ENCODE data around the gene ADCY3. TPM values are rescaled to one million over a fixed set of nuclear protein-coding genes. Genes with fewer than 3 reads are reported as not detected.
A peak's percentile ranks its signal among the peaks of the same experiment; 100 is the strongest.

Gene ADCY3
- total and polyA plus RNA-seq, 10 of the 15 experiments (the other 5 are each of a cell fraction or from before 2014, with no cell fraction given) = 2.8 to 102 (median 50.4) TPM

- TF ChIP-seq, protein P1, sequence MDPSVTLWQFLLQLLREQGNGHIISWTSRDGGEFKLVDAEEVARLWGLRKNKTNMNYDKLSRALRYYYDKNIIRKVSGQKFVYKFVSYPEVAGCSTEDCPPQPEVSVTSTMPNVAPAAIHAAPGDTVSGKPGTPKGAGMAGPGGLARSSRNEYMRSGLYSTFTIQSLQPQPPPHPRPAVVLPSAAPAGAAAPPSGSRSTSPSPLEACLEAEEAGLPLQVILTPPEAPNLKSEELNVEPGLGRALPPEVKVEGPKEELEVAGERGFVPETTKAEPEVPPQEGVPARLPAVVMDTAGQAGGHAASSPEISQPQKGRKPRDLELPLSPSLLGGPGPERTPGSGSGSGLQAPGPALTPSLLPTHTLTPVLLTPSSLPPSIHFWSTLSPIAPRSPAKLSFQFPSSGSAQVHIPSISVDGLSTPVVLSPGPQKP (IDR thresholded peaks at IDR 0.05; ENCODE audit: low read depth, low read length) = peak; percentile 46
- TF ChIP-seq NR2F1 (conservative IDR thresholded peaks at IDR 0.05) (no peak; the same call in 1 of the 2 replicates), RCOR1 (conservative IDR thresholded peaks at IDR 0.05; ENCODE audit: low read depth, low read length) (peak; percentile 94), MEF2B (IDR thresholded peaks at IDR 0.05; ENCODE audit: partially characterized antibody, poor library complexity, severe bottlenecking) (no peak), RAD21 (IDR thresholded peaks at IDR 0.05; ENCODE audit: insufficient read depth, low read depth, low read length) (no peak), CHD2 (IDR thresholded peaks at IDR 0.05; ENCODE audit: borderline replicate concordance, low read depth, low read length) (peak; percentile 83), RB1 (IDR thresholded peaks at IDR 0.05; ENCODE audit: borderline replicate concordance) (peak; percentile 71; the same call in 1 of the 2 replicates), YY1 (IDR thresholded peaks at IDR 0.05; ENCODE audit: low read depth, low read length) (peak; percentile 99), SMAD5 (IDR thresholded peaks at IDR 0.05; ENCODE audit: low read depth) (peak; percentile 41; the same call in 1 of the 2 replicates), RELA (IDR thresholded peaks at IDR 0.05; ENCODE audit: borderline replicate concordance, partially characterized antibody) (peak; percentile 17), SMARCA5 (IDR thresholded peaks at IDR 0.05) (peak; percentile 77; the same call in 1 of the 2 replicates), TCF3 (IDR thresholded peaks at IDR 0.05; ENCODE audit: borderline replicate concordance, insufficient read depth, low read depth, low read length) (0 out of 2 replicates have a peak, but pooled peaks have one; percentile 40), ZNF592 (IDR thresholded peaks at IDR 0.05) (0 out of 2 replicates have a peak, but pooled peaks have one; percentile 36), MYC (IDR thresholded peaks at IDR 0.05; ENCODE audit: insufficient read depth, insufficient read length, insufficient replicate concordance, low read length, severe bottlenecking) (no peak), RUNX3 (IDR thresholded peaks at IDR 0.05; ENCODE audit: low read length) (peak; percentile 71), WRNIP1 (IDR thresholded peaks at IDR 0.05; ENCODE audit: borderline replicate concordance, low read depth, low read length) (no peak), PML (IDR thresholded peaks at IDR 0.05; ENCODE audit: low read length) (peak; percentile 91), POLR2AphosphoS5 (IDR thresholded peaks at IDR 0.05; ENCODE audit: low read length) (peak; percentile 83), IKZF2 (IDR thresholded peaks at IDR 0.05) (0 out of 4 replicates have a peak, but pooled peaks of 1 of the 2 experiments have one; percentile 23), ESRRA (IDR thresholded peaks at IDR 0.05; ENCODE audit: low read length) (no peak), MYB (IDR thresholded peaks at IDR 0.05; ENCODE audit: borderline replicate concordance, low read depth, low read length) (0 out of 2 replicates have a peak, but pooled peaks have one; percentile 15), ZNF24 (IDR thresholded peaks at IDR 0.05) (no peak)
- TF ChIP-seq, protein P2, sequence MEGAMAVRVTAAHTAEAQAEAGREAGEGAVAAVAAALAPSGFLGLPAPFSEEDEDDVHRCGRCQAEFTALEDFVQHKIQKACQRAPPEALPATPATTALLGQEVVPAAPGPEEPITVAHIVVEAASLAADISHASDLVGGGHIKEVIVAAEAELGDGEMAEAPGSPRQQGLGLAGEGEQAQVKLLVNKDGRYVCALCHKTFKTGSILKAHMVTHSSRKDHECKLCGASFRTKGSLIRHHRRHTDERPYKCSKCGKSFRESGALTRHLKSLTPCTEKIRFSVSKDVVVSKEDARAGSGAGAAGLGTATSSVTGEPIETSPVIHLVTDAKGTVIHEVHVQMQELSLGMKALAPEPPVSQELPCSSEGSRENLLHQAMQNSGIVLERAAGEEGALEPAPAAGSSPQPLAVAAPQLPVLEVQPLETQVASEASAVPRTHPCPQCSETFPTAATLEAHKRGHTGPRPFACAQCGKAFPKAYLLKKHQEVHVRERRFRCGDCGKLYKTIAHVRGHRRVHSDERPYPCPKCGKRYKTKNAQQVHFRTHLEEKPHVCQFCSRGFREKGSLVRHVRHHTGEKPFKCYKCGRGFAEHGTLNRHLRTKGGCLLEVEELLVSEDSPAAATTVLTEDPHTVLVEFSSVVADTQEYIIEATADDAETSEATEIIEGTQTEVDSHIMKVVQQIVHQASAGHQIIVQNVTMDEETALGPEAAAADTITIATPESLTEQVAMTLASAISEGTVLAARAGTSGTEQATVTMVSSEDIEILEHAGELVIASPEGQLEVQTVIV (IDR thresholded peaks at IDR 0.05; ENCODE audit: borderline replicate concordance, partially characterized antibody) = peak; percentile 45
Observed at GRCh38 chr2:24792874-24793760, 126.9 kb downstream of the ADCY3 start, which contains the start of the genes CENPO and PTRHD1 (continued).
